ENCODE results near the gene LZTS3.
"Not testable (repeated sequence)": the region's sequence is repeated elsewhere in the genome, so short reads cannot be mapped to it uniquely, and the experiment has no call there.

The LZTS3 gene

DNA sequence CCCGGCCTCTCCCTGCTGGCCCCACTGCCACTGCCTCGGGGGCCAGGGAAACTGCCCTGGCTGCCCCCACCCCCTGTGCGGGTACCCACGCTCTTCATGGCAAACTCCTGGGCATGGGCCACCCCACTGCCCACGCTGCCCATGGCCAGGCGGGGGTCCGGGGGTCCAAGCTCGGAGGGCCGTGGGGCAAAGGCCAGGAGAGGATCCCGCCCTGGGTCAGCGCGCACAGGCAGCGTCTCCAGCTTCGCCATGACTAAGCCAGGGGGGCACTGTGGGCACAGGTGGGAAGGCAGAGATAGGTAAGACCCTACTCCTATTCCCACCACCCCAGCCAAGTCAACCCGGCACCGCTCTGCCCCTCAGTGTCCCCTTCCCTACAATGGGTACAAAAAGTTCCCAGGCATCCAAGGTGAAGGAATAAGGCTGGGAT is 6.4 kb downstream of the LZTS3 start:
- no peak for DNase-seq

DNA sequence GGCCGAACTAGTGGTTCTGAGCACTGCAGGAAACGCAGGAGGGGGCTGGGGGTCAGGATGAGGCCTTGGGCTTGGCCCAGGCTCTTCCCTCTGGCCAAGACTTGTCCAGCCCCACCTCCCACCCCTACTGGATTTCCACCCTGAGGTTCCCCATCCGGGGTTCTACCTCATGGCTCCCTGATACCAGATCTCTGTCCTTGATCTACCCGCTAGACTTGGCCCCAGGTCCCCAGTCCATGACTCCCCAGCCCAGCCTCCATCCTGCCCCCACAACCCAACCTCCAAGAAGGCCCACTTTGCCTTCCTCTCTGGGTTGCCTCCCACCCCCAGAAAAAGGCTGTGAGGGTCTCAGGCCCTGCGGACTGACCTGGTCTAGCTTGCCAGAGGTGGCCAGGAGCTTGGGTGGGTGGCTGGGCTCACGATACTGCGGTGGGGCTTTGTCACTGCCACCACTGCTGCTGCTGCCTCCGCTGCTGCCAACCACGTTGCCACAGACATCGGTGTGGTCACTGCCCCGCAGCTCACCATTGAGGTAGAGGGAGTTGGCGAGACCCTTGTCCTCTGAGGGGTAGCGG is 6.9 kb downstream of the LZTS3 start:
- no peak for DNase-seq

DNA sequence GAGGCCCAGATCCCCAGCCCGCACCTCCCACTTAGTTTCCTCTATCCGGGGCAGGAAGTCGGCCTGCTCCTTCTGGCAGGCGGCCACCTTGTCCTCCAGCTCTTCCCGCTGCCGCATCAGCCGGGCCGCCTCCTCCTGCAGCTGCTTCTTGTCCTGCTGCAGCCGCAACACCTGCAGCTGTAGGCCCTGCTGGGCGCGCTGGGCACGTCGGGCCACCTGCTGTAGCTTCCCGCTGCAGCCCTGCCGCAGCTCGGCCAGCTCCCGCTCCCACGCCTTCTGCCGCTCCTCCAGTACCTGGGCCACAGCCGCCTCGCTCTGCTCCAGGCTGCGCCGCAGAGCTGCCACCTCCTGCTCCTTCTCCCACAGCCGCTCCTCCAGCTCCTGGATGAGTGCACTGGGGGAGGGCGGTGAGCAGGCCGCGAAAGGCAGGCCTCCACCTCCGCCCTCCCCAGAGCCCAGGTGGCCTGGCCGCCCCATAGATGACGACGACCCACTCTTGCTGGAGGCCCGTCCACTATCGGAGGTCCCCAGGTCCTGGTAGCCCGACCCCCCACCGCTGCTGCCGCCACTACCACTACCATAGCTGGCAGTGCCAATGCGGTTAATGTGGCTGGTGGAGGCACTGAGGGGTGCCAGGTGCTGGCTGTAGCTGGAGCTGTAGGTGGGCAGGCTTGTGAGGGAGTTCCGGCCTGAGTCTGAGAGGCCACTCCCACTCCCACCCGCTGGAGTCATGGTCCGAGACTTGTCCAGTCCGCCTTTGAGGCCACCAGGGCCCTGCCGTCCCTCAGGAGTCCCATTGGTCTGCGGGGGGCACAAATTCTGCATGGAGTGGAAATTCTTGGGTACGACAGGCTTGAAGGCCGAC is 7.6 kb downstream of the LZTS3 start:
- peak; percentile 86 for DNase-seq

DNA sequence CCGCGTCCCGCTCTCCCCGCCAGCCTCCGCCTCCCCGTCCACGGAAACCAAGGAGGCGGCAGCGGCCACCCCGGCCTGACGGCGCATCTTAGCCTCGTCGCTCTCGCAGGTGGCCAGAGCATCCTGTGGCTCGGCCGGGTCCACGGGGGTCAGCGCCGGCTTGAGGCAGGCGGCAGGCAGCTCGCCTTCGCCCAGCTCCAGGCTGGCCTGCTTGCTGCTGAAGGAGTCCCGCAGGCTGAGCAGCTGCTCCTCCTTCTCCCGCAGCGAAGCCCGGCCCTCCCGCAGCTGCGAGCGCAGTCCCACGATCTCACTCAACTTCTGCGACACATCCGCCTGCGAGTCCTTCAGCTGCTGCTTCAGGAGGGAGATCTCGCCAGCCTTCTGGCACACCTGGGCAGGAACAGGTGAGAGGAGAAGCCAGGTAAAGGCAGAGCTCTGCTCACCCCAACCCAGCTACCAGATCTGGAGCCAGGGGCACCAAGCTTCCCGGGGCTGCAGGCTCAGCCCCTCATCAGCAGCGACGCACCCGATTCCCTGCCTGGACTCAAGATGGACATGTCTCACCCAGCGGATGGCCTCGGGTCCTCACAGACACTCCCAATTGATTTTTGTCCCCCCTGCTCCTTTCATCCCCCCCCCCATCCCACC is 8.5 kb downstream of the LZTS3 start:
- peak; percentile 23 for DNase-seq

DNA sequence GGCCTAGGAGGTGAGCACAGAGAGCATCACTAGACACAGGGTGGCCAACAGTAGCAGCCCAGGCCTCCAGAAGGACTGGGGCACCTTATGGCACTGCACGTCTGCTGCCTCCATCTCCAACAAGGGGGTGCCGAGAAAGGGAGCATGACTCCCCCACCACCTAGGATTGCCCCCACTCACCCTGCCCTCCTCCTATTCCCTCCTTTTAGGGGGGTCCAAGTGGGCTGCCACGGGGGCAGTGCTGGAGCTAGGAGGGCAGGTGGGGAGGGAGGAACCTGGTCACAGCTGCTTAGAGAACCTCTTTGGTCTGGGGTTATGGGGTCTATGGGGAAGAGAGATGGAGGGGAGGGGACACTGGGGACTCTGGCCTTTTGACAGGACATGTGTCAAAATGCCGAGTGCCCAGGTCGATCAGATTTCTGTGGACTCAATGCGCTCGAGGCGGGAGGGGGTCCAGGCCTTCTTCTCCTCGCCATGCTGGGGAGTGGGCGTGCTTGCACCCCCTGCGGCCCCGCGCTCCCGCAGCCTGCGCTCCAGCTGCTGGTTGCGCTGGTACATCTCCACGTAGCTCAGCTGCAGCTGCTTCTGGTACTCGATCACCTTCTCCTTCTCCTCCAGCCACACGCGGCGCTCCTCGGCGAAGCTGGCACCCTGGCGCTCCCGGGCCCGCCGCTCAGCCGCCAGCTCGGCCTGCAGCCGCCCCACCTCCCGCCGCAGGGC is 9.1 kb downstream of the LZTS3 start:
- no peak for DNase-seq

DNA sequence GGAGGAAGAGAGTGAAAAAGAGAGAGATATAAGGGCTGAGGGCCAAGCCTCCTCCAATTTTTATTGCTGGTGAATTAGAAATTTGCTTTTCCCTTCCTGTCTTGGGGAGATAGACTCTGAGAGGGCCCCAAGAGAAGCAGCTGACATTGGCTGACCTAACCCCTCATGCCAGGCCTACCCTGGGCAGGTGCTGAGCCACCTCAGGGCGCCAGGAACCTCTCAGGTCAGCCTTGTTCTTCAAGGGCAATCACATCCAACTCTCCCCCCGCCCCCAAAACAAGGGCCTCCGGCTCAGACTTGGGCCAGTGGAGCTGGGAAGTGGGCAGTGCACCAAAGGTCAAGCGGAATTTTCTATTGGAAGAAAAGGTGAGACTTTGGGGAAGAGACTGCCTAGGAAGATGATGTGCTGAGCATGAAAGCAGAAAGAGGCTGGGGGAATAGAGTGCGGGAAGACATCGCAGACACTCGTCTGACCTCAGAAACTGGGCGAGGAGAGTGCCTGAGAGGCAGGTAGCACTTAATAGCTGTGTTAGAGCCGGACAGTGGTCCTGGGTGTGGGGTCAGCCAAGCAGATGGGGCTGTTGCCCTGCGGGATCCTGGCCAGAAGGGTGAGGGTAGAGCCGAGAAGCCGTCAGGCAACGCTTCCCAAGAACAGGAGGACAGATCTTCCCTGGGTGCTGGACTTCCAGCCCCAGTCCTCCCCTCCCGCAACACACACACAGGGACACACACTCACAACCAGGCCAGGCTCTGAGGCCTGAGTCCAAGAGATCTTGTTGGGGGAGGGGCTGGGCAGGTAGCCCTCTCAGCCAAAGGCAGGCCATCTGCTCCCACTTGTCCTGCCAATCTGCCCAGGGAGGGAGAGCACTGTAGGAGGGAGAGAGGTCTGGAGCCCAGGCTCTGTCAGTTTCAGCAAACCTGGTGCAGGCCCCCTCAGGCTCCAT is 10.0 kb downstream of the LZTS3 start:
- DNase-seq = peak; percentile 9

DNA sequence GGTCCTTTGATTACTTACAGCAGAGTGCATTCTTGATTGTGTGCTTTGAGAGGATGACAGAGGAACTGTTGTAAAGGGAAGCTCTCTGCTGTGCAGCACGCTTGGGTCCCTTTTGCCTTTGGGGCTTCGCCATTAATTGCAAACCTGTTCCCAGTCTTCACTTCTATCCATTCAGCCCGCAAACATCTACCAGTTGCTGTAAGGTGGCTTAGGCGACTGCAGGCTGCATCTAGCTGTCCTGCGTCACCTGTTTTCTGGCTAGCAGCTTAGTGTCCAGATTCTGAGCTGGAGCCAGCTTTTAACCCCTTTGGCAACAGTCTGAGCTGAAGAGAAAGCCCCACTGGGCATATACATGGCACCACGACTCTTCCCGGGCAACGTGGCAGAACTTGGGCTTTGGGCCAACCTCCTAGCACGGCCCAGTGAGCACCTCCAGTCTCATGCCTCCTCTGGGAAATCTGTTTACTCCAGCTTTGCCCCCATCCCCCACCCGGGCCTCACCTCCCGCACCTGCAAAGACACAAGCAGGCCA is 11.2 kb downstream of the LZTS3 start:
- peak; percentile 98 for DNase-seq

DNA sequence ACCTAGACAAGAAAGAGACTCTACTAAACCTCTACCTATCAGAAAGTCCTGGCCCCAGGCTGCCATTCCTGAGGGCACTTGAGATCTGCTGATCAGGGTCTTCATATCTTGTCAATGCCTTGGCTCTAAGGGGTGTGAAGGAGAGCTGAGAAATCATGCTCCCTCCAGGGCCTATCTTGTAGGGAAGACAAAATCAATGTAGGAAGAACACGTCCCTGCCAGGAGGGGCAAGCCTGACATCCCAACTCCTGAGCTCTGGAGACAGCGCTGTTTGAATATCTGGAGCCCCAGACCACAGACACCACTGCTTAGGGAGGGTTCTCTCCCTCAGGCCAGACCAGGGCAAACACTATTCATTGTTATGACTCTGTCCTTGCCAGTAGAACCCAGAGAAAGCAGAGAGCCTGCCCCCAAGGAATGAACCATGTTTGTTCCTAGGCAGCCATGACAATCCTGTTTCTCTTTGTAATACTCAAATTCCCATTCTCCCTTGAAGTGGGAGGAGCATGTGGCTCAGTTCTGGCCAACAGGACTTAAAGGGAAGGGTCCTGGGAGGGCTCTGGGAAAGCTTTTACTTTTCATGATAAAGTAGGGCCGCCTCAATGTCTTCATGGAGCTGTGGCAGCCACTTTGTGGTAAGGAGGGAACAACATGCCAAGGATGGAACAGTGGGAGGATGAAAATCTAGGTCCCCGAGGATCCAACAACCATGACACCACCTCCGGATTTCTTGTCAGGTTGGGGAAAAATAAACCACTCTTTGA is 11.9 kb downstream of the LZTS3 start:
- DNase-seq = no peak

DNA sequence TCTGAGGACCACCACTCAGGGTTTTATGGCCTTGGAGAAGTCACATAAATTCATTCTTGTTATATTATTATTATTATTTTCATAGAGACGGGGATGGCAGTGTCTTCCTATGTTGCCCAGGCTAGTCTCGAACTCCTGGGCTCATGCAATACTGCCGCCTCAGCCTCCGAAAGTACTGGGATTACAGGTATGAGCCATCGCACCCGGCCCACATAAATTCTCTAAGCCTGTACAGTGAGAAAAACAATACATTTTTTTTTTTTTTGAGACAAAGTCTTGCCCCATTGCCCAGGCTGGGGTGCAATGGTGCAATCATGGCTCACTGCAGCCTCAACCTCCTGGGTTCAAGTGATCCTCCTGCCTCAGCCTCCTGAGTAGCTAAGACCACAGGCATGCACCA is 12.9 kb downstream of the LZTS3 start:
- DNase-seq = no peak

DNA sequence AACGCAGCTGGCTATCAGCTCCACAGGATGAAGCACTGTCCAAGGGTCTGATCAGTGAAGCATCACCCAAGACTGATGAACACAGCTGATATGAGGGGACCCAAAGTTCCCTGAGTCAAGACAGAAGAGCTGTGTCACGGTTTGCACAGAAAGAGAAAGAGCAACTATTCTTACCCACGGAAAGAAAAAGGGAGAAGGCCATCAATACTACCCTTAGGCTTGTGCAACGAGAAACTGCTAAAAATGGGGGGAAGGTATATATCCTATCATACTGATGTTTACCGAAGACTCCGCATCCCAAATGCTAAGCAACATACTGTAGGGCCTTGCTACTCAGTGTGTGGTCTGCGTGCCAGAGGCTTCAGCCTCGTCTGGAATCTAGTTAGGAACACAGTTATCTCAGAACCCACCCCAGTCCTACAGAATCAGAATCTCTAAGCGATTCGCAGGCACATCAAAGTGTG is 14.3 kb downstream of the LZTS3 start:
- DNase-seq = no peak

DNA sequence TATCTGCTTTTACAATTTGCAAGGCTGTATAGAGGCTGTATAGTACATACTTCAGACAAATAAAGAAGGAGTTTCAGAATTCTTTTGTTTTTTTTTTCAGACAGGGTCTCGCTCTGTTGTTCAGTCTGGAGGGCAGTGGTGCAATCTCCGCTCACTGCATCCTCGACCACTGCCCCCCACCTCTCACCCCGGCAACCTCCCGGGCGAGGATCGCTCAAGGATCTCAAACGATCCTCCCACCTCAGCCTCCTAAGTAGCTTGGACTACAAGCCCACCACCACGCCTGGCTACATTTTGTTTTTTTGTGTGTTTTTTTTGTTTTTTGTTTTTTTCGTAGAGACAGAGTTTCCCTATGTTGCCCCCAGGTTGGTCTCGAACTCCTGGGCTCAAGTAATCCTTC is 15.5 kb downstream of the LZTS3 start:
- no peak for DNase-seq

DNA sequence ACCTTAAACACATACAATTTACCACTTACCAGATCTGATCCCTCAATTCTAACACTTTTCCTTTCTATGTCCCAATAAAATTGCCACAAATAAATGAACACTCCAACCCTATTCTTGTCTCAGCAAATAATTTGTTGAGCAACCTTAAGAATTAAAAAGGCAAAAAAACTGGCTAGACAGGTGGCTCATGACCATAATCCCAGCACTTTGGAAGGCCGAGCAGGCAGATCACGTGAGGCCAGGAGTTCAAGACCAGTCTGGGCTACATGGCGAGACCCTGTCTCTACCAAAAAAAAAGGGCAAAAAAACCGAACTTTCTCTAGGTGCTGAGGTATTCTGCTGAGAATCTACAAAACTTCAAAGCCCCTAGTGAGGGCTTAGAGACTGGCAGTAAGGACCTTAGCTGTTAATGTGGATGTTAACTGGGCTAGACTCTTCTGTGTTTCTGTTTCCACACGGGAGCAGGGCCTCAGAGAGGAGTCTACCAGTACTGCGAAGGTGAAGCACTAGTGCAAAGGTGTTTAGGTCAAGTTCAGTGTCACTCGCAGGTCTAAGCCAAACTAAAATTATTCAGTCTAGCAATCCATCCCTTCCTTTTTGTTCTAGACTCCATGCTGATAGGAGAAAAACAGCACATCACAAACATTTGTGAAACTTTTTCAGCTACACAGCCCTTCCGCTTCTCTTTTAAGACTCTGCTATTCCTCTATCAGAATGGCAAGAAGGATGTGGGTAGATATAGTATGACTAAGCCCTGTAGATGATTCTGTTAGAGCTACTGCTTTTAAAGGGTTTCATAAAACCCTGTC is 16.3 kb downstream of the LZTS3 start:
- no peak for DNase-seq

DNA sequence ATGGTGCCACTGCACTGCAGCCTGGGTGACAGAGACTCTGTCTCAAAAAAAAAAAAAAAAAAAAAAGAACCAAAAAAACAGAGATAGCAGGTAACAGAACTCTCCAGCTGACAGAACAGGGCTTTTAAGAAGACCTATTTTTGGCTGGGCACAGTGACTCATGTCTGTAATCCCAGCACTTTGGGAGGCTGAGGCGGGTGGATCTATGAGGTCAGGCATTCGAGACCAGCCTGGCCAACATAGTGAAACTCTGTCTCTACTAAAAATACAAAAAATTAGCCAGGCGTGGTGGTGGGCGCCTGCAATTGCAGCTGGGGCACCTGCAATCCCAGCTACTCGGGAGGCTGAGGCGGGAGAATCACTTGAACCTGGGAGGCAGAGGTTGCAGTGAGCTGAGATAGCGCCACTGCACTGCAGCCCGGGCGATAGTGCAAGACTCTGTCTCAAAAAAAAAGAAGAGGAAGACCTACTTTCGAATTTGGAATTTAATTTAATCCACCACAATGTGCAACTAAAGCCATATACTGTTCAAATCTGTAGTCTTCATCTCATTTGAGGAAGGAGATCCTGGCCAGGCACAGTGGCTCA is 21.2 kb downstream of the LZTS3 start:
- DNase-seq = not testable (repeated sequence)

DNA sequence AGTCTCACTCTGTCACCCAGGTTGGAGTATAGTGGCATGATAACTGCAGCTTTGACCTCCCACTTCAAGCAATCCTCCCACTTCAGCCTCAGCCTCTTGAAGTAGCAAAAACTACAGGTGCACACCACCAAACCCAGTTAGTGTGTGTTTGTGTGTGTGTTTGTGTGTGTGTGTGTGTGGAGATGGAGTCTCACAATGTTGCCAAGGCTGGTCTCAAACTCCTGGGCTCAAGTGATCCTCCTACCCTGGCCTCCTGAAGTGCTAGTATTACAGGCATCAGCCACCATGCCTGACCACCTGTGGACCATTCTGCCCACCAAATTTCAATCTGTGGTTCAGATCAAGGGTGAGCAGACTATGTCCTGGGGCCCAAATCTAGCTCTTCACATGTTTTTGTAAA is 22.4 kb downstream of the LZTS3 start:
- DNase-seq = no peak

DNA sequence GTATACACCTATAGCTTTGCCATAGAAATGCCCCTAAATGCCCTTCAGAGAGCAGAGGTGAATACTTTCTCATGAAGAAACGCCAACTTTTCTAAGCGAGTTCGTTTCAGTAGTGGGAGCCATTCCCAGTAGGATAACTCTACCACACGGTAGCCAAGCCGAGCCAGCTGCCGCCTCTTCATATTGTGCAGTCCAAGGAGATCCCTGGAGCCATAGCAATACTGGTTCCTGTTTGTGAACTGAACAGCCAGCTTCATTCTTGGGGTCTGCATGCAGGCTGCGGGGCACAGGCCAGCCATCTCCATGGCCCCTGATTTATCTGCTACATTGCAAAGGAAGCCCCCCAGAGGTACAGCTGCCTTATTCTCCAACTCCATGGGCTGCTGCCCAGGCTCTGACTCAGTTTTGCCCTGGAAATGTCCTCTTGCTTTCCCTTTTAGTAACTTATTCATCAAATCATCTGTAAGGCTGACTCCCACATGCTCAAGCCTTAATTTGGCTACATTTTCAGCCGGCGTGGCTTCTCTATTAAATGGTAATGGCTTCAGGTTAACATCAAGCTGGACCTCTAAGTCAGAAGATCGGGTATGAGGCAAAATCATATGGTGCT is 26.5 kb downstream of the LZTS3 start:
- DNase-seq = no peak

DNA sequence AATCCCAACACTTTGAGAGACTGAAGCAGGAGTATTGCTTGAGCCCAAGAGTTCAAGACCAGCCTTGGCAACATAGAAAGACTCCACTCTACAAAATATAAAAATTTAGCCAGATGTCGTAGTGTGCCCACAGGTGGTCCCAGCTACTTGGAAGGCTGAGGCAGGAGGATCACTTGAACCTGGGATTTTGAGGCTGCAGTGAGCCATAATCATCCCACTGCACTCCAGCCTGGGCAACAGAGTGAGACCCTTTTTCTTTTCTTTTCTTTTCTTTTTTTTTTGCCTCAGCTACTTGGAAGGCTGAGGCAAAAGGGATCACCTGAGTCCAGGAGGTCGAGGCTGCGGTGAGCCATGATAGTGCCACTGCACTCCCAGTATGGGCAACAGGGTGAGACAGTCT is 31.6 kb downstream of the LZTS3 start:
- DNase-seq = no peak

DNA sequence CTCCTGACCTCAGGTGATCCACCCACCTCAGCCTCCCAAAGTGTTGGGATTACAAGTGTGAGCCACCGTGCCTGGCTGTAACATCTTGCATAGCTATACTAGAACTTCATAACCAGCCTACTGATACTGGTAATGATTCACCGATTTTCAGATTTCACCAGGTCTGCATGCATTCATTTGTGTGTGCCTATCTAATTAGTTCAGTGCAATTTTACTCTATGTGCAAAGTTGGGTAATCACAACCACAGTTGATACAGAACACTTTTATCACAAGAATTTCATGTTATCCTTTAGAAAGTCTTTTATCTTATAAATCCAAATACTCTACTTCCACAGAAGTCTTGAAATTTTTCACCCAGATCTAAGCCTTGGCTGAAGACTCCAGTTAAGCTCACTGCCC is 35.9 kb downstream of the LZTS3 start:
- no peak for DNase-seq

DNA sequence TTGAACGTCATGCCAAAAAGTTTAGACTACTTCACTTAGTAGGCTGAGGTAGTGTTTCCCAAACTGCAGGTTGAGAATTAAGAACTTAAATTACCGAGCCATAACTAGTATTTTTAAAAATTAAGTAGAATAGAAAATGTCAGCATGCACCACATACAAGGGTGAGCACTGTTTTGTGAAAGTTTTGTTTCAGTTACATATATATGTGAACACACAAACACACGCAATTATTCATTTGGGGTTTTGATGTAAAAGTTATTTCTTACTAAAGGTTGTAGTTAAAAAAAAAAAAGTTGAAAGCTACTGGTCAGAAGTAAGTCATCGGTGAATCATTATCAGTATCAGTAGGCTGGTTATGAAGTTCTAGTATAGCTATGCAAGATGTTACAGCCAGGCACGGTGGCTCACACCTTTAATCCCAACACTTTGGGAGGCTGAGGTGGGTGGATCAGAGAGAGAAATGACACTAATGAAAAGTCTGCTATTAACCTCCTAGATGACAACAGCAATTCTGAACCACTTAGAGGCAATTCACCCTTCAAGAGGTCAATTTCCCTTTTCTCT is 37.8 kb downstream of the LZTS3 start:
- no peak for DNase-seq

DNA sequence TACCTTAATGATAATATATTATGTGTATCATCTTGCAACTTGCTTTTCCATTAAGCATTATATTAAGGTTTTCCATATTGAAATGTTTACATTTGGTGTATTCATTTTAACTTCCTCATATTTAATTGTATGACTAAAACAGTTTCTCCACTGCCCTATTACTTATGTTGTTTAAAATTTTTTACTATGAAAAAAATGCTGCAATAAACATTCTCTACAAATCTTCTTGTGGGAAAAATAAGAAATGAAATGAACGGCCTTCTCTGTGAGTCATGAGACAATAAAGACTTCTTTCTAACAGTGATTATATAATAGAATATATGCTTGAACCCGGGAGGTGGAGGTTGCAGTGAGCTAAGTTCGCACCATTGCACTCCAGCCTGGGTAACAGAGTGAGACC is 39.2 kb downstream of the LZTS3 start:
- DNase-seq = no peak

Data from NCI-H2171 (cell line).